ENCODE measurements around the gene RIMS4.

RIMS4 gene

GRCh38 chr20:44810391-44811149 lies at the start of gene RIMS4:
Gene RIMS4 (minus strand): TSS chr20:44810546. CDS start chr20:44810271, 275 bp downstream.
- TF ChIP-seq, protein P1, sequence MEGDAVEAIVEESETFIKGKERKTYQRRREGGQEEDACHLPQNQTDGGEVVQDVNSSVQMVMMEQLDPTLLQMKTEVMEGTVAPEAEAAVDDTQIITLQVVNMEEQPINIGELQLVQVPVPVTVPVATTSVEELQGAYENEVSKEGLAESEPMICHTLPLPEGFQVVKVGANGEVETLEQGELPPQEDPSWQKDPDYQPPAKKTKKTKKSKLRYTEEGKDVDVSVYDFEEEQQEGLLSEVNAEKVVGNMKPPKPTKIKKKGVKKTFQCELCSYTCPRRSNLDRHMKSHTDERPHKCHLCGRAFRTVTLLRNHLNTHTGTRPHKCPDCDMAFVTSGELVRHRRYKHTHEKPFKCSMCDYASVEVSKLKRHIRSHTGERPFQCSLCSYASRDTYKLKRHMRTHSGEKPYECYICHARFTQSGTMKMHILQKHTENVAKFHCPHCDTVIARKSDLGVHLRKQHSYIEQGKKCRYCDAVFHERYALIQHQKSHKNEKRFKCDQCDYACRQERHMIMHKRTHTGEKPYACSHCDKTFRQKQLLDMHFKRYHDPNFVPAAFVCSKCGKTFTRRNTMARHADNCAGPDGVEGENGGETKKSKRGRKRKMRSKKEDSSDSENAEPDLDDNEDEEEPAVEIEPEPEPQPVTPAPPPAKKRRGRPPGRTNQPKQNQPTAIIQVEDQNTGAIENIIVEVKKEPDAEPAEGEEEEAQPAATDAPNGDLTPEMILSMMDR (conservative IDR thresholded peaks at IDR 0.05): peak; percentile 48
- H3K27ac ChIP-seq: peak within 1 kb of the TSS; percentile 66; the same call in 1 of the 2 replicates

DNA sequence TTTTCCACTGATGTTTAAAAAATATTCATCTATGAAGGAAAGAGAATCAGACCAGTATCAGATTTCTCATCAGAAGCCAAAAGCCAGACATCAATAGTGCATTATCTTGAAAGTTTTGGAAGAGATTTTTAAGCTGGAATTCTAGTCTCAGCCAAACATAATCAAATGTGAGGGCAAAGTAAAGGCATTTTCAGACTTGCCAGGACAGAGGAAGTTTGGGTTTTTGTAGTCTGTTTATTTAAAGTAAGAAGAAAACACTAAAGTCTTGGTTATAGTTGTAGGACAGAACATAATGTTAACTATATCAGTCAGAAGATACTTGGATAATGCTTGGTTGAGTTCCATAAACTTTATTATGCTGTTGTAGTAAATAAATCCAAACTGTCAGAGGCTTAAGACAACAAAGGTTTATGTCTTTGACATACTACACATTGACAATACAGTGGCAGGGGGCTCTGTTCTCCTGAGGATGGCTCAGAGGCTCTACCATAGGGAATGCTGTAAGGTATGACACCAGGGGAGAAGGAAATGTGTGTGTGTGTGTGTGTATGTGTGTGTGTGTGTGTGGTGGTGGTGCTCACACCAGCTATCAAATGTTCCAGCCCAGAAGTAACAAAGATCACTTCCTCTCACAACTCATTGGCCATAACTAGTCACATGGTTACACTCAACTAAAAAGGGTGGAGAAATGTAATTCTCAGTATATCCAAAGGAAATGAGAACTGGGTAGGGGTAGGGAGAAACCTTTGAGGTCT lies 48.4 kb upstream of the RIMS4 start:
- TF ChIP-seq, protein P1 (conservative IDR thresholded peaks at IDR 0.05): no peak
- no peak overlapping the region for H3K27ac ChIP-seq

- TF ChIP-seq, protein P1 (conservative IDR thresholded peaks at IDR 0.05): no peak
- no peak overlapping the region for H3K27ac ChIP-seq
These were observed 46.6 kb upstream of the RIMS4 start for GRCh38 chr20:44856856-44857448.

DNA sequence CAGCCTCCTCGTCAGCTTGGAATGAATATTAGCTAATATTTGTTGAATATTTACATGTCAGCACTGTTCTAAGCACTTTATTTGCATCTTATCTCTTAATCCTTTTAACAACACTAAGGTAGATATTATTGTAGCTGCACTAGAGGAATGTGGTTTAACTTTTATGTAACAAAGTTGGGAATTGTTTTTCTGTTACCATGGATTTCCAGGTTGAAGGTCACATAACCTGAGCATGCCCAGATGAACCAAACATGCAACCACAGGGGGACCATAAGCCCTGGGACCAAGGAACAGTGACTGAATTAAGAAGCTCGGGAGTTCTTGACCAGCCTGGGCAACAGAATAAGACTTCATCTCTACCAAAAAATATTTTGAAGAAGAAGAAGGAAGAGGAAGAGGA lies 46.1 kb upstream of the RIMS4 start:
- H3K27ac ChIP-seq: no peak overlapping the region
- TF ChIP-seq, protein P1 (conservative IDR thresholded peaks at IDR 0.05): no peak

- TF ChIP-seq, protein P1 (conservative IDR thresholded peaks at IDR 0.05): peak; percentile 68
- peak overlapping the region; percentile 90 for H3K27ac ChIP-seq
These were observed 41.2 kb upstream of the RIMS4 start for GRCh38 chr20:44851545-44851944.

- H3K27ac ChIP-seq: peak overlapping the region; percentile 90
- TF ChIP-seq, protein P1 (conservative IDR thresholded peaks at IDR 0.05): no peak
These were observed 40.5 kb upstream of the RIMS4 start for GRCh38 chr20:44850837-44851236.

DNA sequence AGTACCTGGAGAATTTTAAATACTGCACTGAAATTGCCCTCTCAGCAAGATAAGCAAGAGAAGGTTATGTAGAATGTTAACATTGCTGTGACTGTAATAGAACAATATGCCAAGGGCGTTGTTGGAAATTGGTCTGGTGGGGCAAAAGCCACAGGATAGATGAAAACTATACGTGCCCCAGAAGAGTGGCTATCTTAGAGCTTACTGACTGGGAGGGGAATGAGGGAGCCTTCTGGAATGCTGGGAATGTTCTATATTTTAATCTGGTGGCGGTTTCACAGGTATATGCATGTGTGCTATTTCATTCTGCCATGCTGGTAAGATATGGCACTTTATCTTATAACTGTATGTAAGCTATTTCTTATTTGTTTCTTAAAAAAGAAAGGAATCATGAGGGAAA lies 39.9 kb upstream of the RIMS4 start:
- peak overlapping the region; percentile 90 for H3K27ac ChIP-seq
- TF ChIP-seq, protein P1 (conservative IDR thresholded peaks at IDR 0.05): no peak

Measured in VCaP (cell line).